Gastrocnemius medialis (tissue), 4 donors: Measurements from ENCODE around the gene B3GLCT. TPM values are rescaled to one million over a fixed set of nuclear protein-coding genes. Genes with fewer than 3 reads are reported as not detected.

Experiments
- ATAC-seq, 2 donors: fragments of 150-250 bp; one replicate each; pipeline ENCODE4 v1.9.1; 2016
- DNase-seq, 2 donors: peaks; one replicate each; pipeline ENCODE4 v3.0.0-alpha.2; 2019
- H3K27ac ChIP-seq, 4 donors: fragments of 200-600 bp; sonication (generic); 1 replicate in 1 of 4; 2 replicates in 3 of 4; pipeline ENCODE4 v1.5.1; 2016 to 2018; ENCODE audit warnings: mild to moderate bottlenecking in 2 of 4, moderate library complexity in 1 of 4
- H3K27me3 ChIP-seq, 3 donors: fragments of 200-600 bp; sonication (generic) in 2 of 3; 1 replicate in 1 of 3; 2 replicates in 2 of 3; pipeline versions ENCODE4 v1.5.1 to v1.6.0; 2016 to 2019; ENCODE audit warnings: mild to moderate bottlenecking in 1 of 3, moderate library complexity in 1 of 3
- H3K36me3 ChIP-seq, 2 donors: fragments of 200-600 bp; sonication (generic) in 1 of 2; one replicate each; pipeline ENCODE4 v1.5.1; 2017 to 2018
- H3K4me1 ChIP-seq, 2 donors: fragments of 200-600 bp; sonication (generic) in 1 of 2; one replicate each; pipeline ENCODE4 v1.5.1; 2016 to 2017; ENCODE audit warnings: mild to moderate bottlenecking in 2 of 2
- H3K4me3 ChIP-seq, 4 donors: fragments of 200-600 bp; sonication (generic) in 3 of 4; 1 replicate in 1 of 4; 2 replicates in 3 of 4; pipeline ENCODE4 v1.5.1; 2016 to 2019; ENCODE audit warnings: mild to moderate bottlenecking in 2 of 4
- H3K9me3 ChIP-seq, 3 donors: fragments of 200-600 bp; sonication (generic) in 2 of 3; 1 replicate in 1 of 3; 2 replicates in 2 of 3; pipeline ENCODE4 v1.5.1; 2016 to 2019
- POLR2A ChIP-seq, 2 donors: fragments of 450-650 bp; IDR thresholded peaks; one replicate each; pipeline ENCODE4 v1.6.1; 2017; ENCODE audit warnings: antibody characterized with exemption in 2 of 2, mild to moderate bottlenecking in 2 of 2, moderate library complexity in 2 of 2
- in situ Hi-C, 4 donors: fragments of 200-750 bp; cut with MboI; loops; one replicate each; pipeline versions ENCODE4 v1.15.0 to v1.8.0; 2017; ENCODE audit warnings: low sequenced_read_pairs in 4 of 4
- intact Hi-C: fragments of 100-400 bp; cut with DNase I; formaldehyde crosslinking; loops from one replicate; pipeline ENCODE4 v1.15.1; 2023; ENCODE audit warnings: low total_unique reads
- total RNA-seq, 4 donors: library from RNA; depleted of rRNA; stranded (reverse); fragments of >200 nt; gene quantifications; one replicate each; pipeline versions ENCODE4 v1.1.0 to v1.2.3, GENCODE V29; 2016
- TF ChIP-seq, protein P1 (sequence below), 5 experiments: fragments of 450-650 bp in 3 of 5; fragments of 200-600 bp in 2 of 5; sonication (generic) in 2 of 5; IDR thresholded peaks in 4 of 5; conservative IDR thresholded peaks in 1 of 5; 1 replicate in 4 of 5; 2 replicates in 1 of 5; pipeline ENCODE4 v1.5.1; 2016 to 2019; ENCODE audit warnings: antibody characterized with exemption in 5 of 5, mild to moderate bottlenecking in 3 of 5, moderate library complexity in 3 of 5

Gene B3GLCT
- total RNA-seq, 4 donors from 2014 or later = 2.4 to 4.8 (median 3.6) TPM

DNA sequence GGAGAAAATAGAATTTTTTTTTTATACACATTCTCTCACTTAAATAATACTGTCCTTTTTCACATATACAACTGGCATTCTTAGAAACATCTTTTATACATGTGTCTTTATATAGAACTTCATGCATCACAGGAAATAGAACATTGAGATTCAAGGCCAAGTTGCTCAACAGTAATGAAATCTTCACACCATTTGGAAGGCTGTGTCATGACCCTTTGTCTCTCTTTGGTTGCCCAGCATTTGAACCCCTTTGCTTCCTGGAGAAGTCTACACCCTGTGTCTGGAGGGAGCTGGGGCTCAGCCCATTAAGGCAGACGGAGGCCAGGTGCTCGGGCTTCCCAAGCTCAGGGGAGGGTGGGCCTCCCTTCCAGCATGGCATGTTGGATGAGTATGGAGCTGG lies 41.1 kb downstream of the B3GLCT start:
- H3K27me3 ChIP-seq = no peaks in the 10 kb centered on the region
- H3K4me3 ChIP-seq = no peak overlapping the region
- intact Hi-C loops = no loop called here
- DNase-seq (no peak), ATAC-seq (no peak)
- H3K4me1 ChIP-seq = no peaks in the 10 kb centered on the region
- in situ Hi-C loops = loop anchor here in 3 of 4 donors (25.0 kb wide), 1 partner anchor 496 kb away; the partner anchor contains the start of gene RXFP2 (in 3 of the 3)
- H3K9me3 ChIP-seq = no peaks in the 10 kb centered on the region
- H3K36me3 ChIP-seq = no peaks in the 10 kb centered on the region
- TF ChIP-seq, protein P1, sequence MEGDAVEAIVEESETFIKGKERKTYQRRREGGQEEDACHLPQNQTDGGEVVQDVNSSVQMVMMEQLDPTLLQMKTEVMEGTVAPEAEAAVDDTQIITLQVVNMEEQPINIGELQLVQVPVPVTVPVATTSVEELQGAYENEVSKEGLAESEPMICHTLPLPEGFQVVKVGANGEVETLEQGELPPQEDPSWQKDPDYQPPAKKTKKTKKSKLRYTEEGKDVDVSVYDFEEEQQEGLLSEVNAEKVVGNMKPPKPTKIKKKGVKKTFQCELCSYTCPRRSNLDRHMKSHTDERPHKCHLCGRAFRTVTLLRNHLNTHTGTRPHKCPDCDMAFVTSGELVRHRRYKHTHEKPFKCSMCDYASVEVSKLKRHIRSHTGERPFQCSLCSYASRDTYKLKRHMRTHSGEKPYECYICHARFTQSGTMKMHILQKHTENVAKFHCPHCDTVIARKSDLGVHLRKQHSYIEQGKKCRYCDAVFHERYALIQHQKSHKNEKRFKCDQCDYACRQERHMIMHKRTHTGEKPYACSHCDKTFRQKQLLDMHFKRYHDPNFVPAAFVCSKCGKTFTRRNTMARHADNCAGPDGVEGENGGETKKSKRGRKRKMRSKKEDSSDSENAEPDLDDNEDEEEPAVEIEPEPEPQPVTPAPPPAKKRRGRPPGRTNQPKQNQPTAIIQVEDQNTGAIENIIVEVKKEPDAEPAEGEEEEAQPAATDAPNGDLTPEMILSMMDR (IDR thresholded peaks at IDR 0.05 in 4 of 5, conservative IDR thresholded peaks at IDR 0.05 in 1 of 5) = no peak
- TF ChIP-seq POLR2A (IDR thresholded peaks at IDR 0.05) = no peak
- no peak overlapping the region for H3K27ac ChIP-seq

DNA sequence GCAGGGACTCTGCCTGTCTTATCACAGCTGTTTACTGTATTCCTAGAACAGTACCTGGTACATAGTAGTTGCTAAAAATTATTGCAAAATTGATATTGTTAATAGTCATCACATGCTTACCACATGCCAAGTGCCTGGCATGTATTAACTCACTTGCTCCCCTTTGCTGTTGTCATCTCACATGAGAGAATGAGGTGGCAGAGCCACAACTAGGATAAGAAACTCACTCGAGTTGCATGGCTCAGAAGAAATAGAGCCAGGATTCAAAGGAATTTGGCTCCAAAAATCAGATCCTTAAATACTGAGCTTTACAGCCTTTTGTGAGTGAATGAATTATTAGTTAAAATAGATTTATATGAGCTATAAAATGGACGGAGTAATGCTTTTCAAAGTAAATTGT lies 42.6 kb downstream of the B3GLCT start:
- TF ChIP-seq, protein P1 (IDR thresholded peaks at IDR 0.05 in 4 of 5, conservative IDR thresholded peaks at IDR 0.05 in 1 of 5) = no peak
- TF ChIP-seq POLR2A (IDR thresholded peaks at IDR 0.05) = no peak
- Histone ChIP-seq H3K9me3 (no peaks in the 10 kb centered on the region), H3K4me1 (no peaks in the 10 kb centered on the region), H3K36me3 (no peaks in the 10 kb centered on the region), H3K27me3 (no peaks in the 10 kb centered on the region), H3K4me3 (no peak overlapping the region), H3K27ac (no peak overlapping the region)
- ATAC-seq (no peak), DNase-seq (no peak)
- in situ Hi-C loops = loop anchor here in 3 of 4 donors (25.0 kb wide), 1 partner anchor 495 kb away; the partner anchor contains the start of gene RXFP2 (in 3 of the 3)
- intact Hi-C loops = no loop called here

DNA sequence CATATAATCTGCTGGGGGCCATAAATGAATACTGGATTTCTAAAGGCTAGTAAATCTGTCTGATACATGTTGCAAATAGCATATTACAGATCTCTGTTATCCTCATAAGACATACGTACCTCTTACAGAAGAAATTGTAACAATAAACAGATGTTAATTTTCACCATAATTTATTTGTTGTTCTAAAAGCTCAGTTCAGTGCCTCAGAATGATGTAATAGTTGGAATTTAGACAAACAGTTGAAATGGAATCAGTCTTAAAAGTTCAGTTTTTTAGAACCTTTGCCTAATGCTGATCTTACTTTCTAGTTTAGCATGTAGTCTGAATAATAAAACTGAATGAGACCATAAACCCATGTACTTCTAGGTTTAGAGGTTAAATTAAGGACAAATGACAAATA lies 43.1 kb downstream of the B3GLCT start:
- ATAC-seq (no peak), DNase-seq (no peak)
- Histone ChIP-seq H3K27me3 (no peaks in the 10 kb centered on the region), H3K4me3 (no peak overlapping the region), H3K36me3 (no peaks in the 10 kb centered on the region), H3K27ac (no peak overlapping the region), H3K4me1 (no peaks in the 10 kb centered on the region), H3K9me3 (no peaks in the 10 kb centered on the region)
- in situ Hi-C loops (loop anchor here in 3 of 4 donors (25.0 kb wide), 1 partner anchor 494 kb away; the partner anchor contains the start of gene RXFP2 (in 3 of the 3)), intact Hi-C loops (no loop called here)
- no peak for TF ChIP-seq POLR2A (IDR thresholded peaks at IDR 0.05)
- TF ChIP-seq, protein P1 (IDR thresholded peaks at IDR 0.05 in 4 of 5, conservative IDR thresholded peaks at IDR 0.05 in 1 of 5) = no peak

DNA sequence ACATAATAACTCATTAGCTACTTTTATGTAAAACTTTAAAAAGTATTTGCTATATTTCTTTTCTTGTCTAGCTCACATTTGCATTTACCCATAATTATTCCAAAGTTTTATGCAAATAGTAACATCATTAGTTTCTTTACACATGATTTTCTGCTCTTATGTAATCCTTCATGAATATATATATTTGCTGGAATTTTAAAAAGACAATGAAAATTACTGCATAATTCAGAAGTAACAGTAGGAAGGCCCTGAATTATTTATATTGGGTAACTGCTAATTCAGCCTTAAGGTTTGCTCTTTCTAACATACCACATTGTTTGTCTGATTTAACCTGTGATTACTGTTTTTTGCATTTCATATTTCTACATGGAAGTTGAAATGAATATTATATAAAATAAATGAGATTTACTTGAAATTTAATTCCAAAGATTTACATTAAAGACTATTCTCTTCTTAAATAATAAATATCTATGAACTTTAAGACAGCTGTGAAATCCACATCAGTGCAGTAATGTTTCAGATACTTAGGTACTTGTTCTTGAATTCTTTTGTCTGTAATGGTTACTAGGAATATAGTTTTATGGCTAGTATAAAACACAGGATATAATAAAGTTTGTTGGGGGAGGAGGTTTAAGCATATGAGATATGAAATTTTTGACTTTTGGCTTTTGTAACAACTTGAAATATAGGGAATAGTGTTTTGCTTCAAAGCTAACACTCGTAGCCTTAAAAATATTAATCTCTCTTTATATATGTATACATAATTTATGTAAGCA lies 46.0 kb downstream of the B3GLCT start:
- TF ChIP-seq POLR2A (IDR thresholded peaks at IDR 0.05) = no peak
- TF ChIP-seq, protein P1 (IDR thresholded peaks at IDR 0.05 in 4 of 5, conservative IDR thresholded peaks at IDR 0.05 in 1 of 5) = no peak
- H3K9me3 ChIP-seq = no peaks in the 10 kb centered on the region
- intact Hi-C loops (no loop called here), in situ Hi-C loops (loop anchor here in 3 of 4 donors (25.0 kb wide), 1 partner anchor 492 kb away; the partner anchor contains the start of gene RXFP2 (in 3 of the 3))
- no peaks in the 10 kb centered on the region for H3K27me3 ChIP-seq
- H3K4me3 ChIP-seq = no peak overlapping the region
- H3K27ac ChIP-seq = no peak overlapping the region
- DNase-seq (no peak), ATAC-seq (no peak)
- no peaks in the 10 kb centered on the region for H3K4me1 ChIP-seq
- no peaks in the 10 kb centered on the region for H3K36me3 ChIP-seq
